ENCODE results near the gene IDNK.
"Not testable (repeated sequence)": the region's sequence is repeated elsewhere in the genome, so short reads cannot be mapped to it uniquely, and the experiment has no call there.

IDNK gene

DNA sequence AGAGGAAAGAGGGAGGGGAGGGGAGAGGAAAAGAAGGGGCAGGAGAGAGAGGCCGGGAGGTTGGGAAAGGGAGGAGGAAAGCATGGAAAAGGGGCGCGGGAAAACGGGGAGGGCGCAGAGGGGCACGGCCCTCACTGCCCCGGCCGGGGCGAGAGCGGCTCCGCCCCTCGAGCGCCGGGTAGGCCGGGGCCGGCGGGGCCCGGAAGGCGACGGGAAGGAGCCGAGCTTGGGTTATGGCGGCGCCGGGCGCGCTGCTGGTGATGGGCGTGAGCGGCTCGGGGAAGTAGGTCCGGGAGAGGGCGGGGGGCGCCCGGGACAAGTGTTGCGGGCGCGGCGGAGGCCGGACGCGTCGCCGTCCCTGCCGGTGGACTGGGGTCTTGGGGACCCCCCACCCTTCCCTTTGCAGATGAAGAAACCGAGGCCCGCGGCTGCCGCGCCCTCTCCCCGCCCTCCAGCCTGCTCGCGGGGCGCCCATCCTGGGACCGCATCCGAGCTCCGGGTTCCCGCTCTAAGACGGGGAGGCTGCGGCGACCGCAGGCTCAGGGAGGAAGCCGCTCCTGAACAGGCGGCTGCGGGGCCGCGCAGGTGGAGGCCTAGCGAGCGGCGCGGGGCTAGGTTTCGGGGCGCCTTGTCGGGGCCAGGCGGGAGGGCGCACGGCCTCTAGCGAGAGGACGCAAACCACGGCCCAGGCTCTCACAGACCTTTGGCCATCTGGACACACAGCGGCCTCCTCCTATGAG, at the start of gene IDNK:
Gene IDNK (plus strand): TSS at position 205 of the 740 bp plus-strand sequence. CDS start 29 bp downstream, at position 234.
- peak; percentile 67 for DNase-seq

DNA sequence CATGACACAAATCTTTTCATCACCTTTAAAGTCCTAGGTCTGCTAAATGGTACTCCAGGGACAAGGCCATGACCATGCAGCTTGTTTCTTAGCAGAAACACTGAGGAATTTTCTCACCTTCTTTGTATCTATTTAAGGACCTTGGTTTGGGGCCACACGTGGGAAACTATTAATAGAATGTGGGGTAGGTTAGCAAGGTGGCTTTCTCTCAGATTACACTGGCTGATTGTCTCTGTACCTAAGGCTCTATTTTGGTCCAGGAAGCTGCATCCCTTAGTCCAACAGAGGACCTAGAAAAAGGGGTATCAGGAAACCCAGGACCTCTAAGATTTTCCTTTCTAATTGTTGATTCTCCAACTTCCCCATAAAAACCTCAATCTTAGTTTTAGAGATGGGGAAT, 48.5 kb upstream of the IDNK start:
- no peak for DNase-seq

DNA sequence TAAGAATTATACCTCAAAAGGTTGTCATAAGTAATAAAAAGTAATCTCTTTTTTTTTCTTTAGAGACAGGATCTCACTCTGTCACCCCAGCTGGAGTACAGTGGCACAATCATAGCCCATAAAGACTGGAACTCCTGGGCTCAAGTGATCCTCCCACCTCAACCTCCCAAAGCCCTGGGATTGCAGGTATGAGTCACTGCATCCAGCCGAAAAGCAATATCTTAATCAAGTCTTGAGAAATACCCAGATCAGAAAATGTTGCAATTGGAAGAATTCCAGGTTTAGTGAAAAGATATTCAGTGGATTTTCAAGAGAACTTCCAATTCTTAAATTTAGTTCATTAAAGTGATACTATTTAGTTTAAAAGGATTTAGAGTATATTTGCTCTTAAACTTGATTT, 40.9 kb upstream of the IDNK start:
- DNase-seq = no peak

- peak; percentile 39 for DNase-seq
Measured at GRCh38 chr9:83583151-83584014, 39.6 kb upstream of the IDNK start.

GRCh38 chr9:83584995-83585394, 37.9 kb upstream of the IDNK start:
- DNase-seq = no peak

DNA sequence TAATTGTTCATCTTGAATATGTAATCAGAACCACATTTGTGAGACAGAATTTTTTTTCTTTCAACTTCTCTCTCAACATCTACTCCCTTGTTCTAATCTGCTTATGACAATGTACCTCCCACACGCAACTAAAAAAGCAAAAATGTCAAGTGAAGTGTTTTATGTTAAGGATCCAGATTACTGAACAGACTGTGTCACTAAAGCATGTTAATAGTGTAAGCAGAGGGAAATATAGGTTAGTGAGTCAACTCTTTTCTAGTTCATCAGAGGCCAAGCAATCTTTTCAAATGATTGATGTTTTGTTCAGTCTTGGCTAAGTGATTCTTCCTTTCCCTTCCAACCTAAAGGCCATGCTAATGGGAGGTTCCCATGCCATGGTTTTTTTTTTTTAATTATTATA, 34.7 kb upstream of the IDNK start:
- DNase-seq = no peak

GRCh38 chr9:83596899-83597504, 25.9 kb upstream of the IDNK start:
- DNase-seq = peak; percentile 23

GRCh38 chr9:83598487-83598886, 24.5 kb upstream of the IDNK start:
- DNase-seq = peak; percentile 75

- DNase-seq = no peak
Measured at GRCh38 chr9:83599071-83599470, 23.9 kb upstream of the IDNK start.

GRCh38 chr9:83601463-83601862, 21.5 kb upstream of the IDNK start:
- DNase-seq = no peak

DNA sequence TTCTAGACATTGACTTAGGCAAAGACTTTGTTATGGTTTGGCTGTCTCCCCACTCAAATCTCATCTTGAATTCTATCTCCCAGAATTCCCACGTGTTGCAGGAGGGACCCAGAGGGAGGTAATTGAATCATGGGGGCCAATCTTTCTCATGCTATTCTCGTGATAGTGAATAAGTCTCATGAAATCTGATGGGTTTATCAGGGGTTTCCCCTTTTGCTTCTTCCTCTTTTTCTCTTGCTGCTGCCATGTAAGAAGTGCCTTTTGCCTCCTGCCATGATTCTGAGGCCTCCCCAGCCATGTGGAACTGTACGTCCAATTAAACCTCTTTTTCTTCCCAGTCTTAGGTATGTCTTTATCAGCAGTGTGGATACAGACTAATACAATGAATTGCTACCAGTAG, 15.3 kb upstream of the IDNK start:
- DNase-seq = peak; percentile 57

- not testable (repeated sequence) for DNase-seq
Measured at GRCh38 chr9:83613298-83613697, 9.6 kb upstream of the IDNK start.

DNA sequence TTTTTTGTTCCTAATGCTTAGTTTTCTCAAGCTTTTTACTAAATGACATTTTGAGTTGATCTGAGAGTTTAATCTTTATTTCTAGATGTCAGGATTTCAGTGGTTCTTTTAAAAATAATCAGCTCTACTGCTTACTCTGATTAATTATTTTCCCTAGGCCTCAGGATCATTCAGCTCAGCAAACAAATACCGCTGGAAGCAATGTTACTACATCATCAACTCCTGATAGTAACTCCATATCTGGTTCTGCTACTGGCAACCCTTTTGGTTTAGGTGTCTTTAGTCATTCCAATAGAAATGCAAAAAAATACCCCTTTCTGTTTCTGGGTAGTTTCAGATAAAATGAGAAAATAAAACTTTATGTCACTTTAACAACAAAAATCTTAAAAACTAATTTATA, 5.6 kb upstream of the IDNK start:
- no peak for DNase-seq

- DNase-seq = peak; percentile 47
Measured at GRCh38 chr9:83620841-83621636, 1.9 kb upstream of the IDNK start.

- DNase-seq = peak; percentile 65
Measured at GRCh38 chr9:83622433-83622938, 457 bp upstream of the IDNK start.

DNA sequence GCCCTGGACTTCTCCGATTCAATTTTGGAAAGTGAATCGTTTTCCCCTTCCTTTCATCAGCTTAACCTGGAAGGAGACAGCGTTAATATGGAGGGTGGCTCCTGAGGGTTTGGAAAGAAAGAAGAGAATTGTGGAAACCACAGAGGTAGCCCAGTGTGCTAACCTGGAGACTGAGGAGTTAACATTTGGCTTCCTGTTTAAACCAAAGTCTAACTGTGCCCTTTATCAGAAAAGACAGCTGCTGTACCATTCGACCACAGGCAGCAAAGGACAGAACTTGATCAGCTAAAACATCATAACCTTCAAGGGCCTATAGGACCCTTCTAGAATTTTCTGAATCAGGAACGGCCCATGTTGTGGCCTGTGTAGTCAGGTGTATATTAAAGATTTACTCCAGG, 735 bp downstream of the IDNK start:
- no peak for DNase-seq

GRCh38 chr9:83625178-83625577, 2.2 kb downstream of the IDNK start:
- DNase-seq = peak; percentile 37

- DNase-seq = no peak
Measured at GRCh38 chr9:83628540-83628939, 5.6 kb downstream of the IDNK start.

DNA sequence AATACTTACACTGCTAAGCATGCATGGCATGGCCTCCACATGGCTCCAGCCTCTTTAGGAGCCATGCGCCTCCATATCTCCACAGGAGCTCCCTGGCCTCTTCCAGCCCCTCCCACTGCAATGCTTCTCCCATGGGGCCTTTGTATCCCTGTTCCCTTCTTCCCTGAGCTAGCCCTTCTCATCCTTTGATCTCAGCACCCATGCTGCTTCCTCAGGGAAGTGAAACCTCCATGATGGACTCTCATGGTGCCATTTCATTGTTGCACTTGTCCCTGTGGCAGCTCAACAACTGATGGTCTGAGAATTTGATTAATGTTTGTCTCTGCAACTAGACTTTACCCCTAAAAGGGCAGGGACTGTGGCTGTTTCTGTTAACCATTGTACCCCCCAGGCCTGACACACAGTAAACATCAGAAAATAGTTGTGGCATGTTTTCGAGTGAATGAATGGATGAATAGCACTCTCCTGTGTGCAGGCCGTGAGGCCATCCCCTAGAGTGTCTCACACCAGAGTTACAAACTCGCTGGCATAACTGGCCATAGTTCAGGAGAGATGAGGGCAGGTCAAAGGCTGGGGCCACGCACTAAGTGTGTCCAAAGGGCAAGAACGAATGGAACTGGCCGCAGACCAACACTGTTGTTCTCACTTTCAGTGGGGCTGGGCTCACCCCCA, 6.6 kb downstream of the IDNK start:
- DNase-seq = no peak

DNA sequence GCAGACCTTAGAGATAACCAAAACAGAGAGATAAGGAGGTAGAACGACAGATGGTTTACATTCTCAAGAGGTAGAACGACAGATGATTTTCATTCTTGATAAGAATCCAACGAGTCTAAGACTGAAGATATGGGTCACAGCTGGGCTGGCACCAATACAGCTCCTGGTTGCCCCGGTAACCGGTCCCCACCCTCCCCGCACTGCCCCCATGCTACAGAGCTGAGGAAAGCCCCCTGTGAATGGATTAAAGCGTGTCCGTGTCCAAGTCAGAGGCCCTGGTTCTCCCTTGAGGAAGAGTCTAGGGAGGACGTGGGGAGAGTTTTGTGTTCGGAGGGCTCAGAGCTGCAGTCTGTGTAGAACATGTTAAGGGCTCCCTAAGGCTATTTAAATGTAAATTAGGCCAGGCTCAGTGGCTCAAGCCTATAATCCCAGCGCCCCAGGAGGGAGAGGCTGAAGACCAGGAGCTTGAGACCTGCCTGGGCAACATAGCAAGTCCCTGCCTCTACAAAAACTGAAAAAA, 8.1 kb downstream of the IDNK start:
- no peak for DNase-seq

DNA sequence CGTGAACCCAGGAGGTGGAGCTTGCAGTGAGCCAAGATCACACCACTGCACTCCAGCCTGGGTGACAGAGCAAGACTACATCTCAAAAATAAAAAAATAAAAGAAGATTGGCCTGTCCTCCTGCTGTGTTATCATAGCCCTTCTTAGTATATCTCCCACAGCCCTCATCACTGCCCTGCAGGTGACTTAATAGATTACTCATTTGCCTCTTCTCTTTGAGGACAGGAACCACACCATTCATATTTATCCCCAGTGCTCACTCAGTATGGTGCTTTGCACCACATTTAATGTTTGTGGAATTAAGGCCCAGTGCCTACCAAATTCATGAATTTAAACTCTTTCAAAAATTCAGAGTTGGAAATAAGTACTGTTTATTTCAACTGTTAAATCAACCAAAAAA, 10.3 kb downstream of the IDNK start:
- DNase-seq = no peak

DNA sequence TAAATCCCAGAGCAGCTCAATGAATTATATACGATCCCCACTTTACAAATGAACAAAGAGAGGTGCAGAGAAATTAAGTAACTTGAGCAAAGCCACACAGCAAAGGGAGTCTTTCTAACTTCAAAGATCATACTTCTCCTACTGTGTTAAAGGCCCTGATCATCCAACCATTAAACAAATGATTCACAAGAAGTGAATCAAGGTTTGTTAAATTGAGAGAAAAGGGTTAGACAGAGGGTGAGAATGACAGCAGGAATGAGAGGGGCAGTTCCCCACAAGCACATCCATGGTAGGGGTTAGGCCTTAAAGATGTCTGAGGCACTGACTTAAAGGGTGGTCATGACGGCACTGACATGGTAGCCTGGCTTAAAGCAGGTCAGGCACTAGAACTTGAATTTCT, 10.7 kb downstream of the IDNK start:
- DNase-seq = no peak

Measured in inflammatory macrophage treated with lipopolysaccharide for 4 hours (primary cell).